HG02884 (cell line): ENCODE measurements around the gene FCRL6.

Experiments used
- ATAC-seq: cut with Tn5 transposase; IDR thresholded peaks from one replicate; pipeline ENCODE4 v1.9.1; 2021; ENCODE audit warnings: mild to moderate bottlenecking, moderate library complexity; ENCODE audit not compliant: unreplicated experiment

FCRL6 gene

DNA sequence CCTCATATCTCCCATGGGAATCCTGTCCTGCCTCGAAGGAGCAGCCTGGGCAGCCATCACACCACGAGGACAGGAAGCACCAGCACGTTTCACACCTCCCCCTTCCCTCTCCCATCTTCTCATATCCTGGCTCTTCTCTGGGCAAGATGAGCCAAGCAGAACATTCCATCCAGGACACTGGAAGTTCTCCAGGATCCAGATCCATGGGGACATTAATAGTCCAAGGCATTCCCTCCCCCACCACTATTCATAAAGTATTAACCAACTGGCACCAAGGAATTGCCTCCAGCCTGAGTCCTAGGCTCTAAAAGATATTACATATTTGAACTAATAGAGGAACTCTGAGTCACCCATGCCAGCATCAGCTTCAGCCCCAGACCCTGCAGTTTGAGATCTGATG is 33.2 kb downstream of the FCRL6 start:
- ATAC-seq = no peak

DNA sequence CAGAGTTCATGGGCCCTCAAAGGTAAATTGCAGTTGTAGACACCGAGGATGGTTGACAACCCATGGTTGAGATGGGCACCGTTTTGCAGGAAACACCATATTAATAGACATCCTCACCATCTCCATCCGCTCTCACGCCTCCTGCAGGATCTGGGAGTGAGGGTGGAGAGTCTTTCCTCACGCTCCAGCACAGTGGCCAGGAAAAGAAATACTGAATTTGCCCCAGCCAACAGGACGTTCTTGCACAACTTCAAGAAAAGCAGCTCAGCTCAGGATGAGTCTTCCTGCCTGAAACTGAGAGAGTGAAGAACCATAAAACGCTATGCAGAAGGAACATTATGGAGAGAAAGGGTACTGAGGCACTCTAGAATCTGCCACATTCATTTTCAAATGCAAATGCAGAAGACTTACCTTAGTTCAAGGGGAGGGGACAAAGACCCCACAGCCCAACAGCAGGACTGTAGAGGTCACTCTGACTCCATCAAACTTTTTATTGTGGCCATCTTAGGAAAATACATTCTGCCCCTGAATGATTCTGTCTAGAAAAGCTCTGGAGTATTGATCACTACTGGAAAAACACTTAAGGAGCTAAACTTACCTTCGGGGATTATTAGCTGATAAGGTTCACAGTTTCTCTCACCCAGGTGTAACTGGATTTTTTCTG is 33.8 kb downstream of the FCRL6 start:
- ATAC-seq = no peak

DNA sequence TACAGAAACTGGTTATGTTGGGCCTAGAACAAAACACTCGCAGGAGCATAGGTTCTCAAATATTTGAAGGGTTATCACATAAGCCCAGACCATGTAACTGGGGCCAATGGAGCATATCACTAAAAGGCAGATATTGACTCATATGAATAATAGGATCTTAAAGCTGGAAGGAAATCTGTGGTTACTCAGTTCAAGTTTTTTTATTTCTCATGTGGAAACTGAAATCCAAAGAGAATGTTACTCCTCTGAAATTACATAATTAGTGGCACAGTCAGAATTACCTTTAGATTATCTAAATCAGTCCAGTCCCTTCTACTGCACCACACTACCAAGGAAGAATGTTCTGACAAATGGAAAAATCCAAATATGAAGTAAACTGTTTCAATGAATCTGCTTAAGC is 36.6 kb downstream of the FCRL6 start:
- ATAC-seq = peak; percentile 78

DNA sequence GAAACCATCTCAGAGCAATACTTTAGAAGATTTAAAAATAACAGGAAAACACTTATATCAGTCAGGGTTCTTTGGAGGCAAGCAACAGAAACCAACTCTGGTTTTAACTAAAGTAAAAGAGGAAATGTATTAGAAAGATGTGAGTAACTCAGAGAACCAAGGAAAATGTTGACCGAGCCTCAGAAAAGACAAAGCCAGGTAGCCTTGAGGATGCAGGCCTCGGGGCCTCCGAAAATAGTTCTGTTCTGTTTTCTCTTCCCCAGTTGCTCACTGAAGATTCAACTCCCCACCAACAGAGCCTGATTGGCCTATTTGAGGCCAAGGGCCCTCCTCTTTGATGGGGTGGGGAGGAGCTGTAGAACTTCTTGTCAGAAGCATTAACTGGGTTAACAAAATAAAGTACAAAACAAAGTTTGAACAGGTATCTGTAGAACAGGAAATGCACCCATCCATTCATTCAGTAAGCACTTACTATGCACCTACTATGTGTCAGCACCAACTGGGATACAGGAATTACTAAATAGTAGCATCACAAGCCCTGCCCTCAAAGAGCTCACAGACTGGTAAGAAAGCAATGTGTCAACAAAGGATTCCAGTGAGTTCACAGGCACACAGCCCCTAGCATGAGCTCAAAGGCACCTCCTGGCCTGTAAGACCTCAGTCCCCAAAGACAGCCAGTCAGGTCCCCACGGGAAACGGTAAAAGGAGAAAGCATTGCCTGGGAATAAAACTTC is 37.1 kb downstream of the FCRL6 start:
- peak; percentile 61 for ATAC-seq

DNA sequence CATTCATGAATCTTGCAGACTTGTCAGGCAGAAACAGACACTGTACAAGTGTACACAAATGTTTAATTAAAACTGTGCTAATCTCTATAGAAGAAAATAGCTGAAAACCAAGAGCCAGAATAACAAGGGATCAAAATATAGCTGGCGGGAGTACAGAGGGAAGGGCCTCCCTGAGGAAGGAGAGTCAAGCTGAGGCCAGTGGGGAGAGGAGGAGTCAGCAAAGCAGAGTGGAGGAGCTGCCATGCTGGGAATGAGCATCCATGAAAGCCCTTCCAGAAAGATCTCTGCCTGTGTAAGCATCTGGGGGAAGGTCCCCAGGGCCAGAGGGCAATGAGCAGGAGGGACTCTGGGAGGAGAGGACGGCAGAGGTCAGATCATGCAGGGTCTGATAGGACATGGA is 39.6 kb downstream of the FCRL6 start:
- no peak for ATAC-seq

DNA sequence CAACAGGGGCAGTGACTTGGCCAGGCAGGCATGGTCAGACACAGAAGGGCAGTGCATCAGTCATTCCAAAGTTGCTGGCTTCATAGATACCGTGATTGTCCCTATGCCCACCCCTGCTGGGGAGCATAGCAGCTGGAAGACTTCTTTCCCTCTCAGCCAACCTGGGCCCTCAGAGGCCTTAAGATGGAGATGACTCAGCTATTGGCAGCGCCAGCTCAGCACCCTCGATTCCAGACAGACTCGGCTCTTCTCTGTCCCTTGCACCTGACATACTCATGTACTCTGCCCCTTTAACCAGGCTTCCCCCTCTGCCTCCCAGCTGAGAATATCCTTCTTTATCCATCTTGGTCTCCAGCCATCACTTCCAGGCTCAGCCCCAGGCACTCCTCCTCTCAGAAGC is 41.3 kb downstream of the FCRL6 start:
- ATAC-seq = no peak

DNA sequence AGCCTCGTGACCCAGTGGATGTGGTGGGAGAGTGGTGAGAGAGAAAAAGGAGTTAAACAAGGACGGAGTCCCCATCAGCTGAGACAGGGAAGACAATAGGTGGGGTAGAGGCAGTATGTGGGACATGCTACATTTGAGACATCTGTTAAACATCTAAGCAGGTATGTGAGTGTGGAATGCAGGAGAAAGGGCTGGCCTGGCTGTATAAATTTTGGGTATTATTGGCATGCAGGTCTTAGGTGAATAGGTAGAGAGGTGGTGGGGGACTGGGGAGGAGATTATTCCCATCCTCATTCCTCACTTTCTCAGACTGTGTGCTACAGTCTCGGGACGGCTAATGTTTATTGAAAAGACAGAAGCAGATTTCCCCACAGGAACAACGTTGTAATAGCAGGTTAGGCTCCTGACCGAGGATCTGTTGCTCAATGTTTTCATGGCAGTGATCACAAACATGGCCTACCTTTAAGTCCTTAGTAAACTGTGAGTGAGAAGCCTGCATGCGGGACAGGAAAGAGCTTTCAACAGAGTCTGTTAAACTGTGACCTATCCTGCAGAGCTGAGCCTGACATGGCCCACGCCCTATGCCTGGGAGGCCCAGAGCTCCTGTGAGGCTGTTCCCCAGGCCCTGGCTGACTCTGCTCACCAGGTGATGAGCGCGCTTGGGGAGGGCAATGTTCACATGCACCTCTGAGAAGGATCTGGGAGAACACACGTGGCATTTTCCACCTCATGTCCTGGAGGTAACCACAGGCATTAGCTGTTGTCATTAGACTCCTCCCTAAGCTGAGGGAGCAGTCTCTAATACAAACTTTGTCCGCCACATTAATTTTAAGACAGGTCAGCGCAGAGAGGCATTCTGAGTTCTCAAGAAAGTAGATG is 43.8 kb downstream of the FCRL6 start:
- no peak for ATAC-seq

DNA sequence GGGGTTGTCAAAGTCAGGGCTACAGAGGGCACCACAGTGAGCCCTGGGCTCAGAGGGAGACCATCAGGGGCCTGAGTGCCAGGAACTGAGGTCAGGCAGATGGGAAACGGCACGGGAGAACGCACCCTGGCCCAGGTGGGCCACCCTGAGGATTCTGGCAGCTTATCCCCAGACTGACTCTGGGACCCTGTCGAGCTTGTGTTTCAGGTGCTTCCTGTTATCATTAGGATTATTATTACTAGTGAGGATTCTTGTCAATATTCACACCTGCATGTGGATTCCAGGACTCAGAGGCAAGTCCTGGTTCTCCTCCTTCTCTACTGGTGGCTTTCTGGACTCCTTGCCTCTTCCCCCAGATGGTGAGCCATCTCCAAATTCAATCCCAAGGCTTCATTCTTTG is 45.1 kb downstream of the FCRL6 start:
- ATAC-seq = no peak

DNA sequence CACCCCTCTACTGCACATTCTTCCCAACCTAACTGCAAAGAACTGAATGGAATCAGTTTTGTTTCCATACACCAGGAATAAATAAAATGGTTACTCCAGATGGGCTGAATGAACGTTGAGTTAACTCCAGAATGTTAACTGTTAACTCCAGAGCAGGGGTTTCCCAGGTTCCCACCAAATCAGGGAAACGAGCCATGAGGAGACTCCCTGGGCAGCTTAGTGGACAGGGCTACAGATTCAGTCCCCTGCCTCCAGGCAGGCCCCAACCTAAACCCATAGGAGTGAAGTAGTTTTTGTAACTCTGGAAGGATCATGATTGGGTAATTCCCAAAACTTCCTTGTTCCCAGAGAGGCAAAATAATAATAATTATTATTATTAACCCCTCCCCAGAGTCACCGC is 46.2 kb downstream of the FCRL6 start:
- no peak for ATAC-seq

DNA sequence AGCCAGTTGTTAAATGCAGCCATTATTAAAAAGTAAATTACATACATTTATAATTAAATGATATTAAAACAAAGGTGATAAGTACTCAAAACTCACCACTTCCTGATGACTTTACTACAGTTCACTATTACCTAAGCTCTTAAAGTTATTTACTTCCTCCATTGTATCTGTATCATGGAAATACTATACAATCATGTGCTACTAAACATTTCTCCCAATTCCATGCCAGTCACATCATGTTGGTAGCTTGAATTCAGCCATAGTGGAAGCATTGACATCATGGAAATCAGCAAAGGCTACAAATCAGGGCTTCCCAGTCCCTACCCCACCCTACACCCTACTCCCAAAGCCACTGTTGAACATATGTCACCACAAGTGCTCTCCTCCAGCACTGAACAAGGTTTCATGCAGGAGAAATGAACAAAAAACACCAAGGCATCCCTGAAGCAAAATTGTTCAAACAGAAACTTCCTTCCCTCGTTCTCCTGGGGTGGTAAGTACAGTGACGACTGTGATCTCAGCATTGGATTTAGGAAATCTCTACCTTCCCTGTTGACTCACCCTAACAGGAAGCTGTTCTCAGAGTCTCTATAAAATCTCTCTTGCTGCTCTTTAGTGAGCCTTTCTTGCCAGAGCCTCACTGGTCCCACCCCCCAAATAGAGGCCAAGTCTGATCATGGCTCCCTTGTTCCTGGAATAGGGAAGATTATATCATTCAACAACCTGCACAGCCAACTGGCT is 47.6 kb downstream of the FCRL6 start:
- no peak for ATAC-seq

DNA sequence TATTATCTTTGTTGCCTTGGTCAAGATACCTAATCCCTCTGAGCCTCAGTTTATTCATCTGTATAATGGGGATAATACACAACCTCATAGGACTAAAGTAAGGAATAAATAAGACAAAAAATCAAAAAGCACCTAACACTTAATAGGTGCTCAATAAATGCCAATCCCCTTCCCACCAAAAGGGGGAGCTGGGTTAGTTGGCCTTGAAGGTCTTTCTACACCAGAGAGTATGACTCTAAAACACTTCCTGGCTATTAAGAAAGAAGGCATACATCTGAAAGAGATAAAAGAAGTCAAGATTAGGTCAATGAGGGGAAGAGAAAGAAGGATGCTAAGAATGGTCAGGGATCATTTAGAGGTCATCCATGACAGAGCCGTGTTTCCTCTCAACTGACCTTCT is 49.2 kb downstream of the FCRL6 start:
- no peak for ATAC-seq

DNA sequence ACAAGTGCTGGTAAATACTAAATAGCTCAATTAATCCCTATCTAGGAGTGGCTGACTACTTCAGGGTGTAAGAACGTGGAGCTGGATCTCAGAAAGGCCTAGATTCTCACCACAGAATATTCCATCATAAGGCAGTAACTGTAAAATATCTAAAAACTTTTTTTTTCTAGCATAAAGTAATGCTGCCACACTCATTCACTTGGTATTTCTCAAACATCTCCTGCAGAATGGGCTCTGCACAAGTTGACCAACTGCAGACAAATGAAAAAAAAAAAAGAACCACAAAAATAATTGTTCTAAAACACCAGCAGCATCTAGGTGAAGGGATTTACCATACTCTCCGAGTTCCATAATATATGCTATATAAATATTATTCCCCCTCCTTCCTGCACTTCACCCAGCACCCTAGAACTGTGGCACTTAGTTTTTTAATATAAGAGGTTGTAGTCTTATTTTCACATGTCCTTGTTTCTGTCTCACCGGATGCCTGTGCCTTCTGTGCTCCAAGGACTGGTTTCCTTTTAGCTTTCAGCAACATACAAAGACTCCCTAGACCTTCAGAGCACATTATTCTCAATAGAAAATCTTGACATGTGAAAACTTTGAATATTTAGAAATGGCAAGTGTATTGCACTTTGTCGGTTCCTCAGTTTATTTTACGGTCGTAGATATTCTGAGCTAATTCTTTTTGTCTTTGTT is 51.4 kb downstream of the FCRL6 start:
- ATAC-seq = no peak

DNA sequence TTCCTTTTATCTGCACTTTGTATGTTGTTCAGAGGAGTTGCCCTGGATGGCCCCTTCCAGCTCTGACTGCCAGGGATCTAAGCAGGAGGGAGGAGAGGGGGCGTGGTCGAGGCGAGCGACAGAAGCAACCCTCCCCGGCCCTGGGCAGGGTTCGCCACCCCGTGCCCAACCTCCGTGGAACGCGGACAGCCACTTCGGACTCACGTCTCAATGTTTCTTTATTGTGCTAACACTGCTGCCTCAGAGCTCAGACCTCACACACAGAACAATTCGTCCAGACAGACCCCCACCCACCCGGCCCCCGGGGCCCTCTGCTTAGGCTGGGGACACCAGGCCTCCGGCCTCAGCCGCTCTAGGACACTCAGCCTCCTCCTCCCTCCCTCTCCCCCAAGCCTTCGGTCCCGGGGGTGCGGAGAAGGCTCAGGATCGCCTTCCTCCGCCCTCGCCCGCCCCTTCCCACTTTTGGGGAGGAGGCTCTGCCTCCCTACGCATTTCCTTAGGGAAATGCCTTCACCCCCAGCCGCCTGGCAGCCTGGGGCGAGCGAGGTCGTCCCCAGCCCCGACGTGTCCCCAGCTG is 52.0 kb downstream of the FCRL6 start:
- peak; percentile 8 for ATAC-seq

DNA sequence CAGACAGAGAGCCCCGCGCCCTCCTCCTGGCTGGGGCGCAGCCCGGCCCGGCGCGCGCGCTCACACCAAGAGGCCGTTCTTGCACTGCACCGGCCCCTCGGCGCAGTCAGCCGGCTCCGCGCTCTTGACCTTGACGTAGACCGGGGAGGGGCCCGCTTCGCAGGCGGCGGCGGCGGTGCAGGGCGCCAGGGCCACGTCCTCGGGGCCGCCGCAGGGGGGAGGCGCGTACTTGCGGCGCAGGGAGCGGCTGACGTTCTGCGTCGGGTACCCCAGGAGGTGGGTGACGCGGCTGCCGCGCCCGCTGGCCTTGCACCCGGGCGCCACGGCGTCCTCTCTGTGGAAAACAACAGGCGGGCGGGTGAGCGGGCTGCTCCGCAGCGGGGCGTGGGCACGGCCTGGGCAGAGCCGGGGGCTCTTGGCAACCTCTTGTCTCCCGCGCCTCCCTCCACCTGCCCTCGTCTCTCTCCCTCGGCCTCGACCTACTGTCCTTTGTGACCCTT is 52.6 kb downstream of the FCRL6 start:
- peak; percentile 77 for ATAC-seq

DNA sequence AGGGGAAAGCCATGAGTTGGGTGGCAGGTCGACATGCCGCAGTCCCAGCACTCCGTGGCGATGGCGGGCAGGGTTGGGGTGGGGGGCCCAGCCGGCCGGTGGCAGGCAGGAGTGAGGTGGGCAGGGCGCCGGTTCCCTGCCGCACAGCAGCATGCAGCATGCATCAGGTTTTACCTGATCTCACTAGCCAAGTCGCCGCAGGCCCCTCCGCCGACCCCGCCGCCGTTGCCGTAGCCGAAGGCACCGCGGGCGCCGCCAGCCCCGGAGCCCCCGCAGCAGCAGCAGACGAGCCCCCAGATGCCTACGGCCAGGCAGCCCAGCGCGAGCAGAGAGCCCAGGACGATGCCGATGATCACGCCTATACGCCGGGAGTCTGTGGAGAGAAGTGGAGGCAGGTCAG is 53.5 kb downstream of the FCRL6 start:
- ATAC-seq = no peak

DNA sequence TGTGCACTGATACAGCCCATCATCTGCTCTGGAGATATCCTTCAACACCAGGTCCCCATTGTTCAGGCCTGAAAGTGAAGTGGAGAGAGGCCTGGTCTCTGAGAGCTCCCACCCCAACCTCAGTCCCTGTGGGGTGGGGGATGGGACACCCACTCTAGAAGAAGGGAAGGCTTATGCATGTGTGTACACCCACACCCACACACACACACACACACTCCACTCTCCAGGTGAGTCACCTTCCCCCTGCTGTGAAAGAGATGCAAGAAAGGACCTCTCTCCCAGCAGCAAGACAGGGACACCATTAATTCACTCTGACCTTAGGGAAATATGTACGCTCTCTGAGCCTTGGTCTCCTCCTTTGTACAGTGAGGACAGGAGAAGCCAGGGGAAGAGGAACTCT is 54.4 kb downstream of the FCRL6 start:
- ATAC-seq = no peak

DNA sequence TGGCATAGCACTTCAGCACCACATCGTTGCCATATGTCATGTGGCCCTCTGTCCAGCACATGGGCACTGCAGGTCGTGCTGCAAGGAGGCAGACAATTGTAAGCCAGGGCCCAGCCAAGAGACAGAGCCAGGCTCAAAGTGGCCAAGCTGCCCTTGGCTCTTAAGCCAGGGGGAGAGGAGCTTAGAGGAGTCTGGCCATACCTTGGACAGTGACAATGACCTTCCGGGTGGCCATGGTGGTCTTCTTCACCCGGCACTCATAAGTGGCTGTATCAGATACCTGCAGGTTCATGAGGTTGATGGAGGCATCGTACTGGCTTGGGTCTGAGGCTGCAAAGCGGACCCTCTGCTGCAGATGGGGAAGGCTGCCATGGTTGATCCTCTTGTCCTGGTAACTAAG is 55.7 kb downstream of the FCRL6 start:
- no peak for ATAC-seq

DNA sequence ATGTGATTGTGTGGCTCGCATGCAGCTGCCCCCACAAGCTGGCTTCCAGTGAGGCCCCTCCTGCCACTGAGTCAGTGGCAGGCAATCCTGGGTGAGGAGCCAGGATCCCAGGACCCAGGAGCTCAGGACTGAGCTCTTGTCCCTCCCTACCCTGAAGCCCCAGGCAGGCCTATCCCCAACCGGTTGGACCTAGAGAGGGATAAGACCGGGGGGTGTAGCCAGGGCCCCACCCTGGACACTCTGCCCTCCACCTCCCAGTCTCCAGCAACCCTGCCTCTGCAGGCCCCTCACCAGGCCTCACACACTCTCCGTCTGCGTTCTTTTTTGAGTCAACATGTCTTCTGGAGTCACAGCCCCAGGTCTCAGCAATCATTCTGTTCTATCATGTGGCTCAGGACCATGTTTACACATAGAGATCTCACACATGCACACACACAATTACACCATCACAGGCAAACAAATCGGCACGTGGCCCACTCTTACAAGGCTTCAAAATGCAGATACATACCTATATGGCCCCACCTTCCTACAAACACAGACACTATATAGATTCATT is 57.7 kb downstream of the FCRL6 start:
- ATAC-seq = no peak

DNA sequence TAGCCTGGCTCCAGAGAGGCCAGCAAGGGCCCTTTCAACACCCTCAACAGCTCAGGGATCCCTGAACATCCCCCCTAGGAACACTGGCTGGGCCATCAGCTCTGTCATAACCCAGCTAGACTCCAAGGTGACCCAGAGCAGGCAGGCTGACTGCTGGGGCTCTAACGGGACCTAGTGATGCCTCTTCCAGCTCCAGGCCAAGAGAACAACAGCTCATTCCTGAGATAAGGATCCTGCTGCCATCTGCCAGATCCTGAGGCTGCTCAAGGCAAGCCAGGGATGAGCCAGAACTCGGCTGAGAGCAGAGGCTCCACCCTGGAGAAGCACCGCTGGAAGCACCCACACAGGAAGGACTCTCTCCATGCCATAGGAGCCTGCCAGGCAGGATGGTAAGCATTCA is 58.3 kb downstream of the FCRL6 start:
- ATAC-seq = no peak

DNA sequence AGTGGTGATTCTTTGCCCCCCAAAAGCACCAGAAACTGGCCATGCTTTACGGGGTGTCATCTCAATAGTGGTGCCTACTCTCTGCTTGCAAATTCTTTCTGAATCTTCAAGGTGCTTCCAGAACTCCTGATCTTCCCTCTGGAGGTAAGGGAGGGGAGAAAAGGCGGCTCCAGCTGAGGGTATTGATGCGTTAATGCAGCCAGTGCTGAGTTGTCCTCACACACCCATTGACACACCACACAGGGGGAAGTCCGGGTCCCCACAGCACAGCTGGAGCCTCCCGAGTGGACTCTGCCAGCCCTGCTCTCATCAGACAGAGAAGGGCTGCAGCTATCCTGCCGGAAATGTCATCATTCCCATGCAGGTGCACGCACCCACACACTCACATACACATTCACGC is 59.1 kb downstream of the FCRL6 start:
- no peak for ATAC-seq
